Measurements from ENCODE around the gene URM1.

DNA sequence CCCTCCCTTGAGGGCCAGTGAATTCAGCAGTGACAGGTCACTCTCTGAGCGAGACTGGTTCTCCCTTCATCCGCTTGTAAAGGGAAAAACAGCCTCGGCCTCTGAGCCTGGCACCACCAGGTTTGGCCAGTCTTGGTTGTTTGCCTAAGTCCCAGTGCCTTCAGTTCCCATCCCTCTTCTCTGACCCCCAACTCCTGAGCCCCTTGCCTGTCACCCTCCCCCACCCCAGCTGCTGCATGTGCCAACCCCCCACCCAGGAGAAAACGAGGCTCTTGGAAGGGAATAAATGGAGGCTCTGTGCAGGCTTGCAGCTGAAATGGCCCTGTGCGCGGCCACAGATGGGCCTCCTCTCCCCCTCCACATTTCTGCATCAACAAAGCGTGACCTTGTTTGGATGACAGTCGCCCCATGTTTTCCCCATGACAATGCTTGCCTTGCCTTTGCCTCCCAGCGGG is 3.1 kb downstream of the URM1 start:
- TF ChIP-seq ZNF274 (IDR thresholded peaks at IDR 0.05; ENCODE audit: low read depth, low read length): no peak
- TF ChIP-seq YY1 (IDR thresholded peaks at IDR 0.05; ENCODE audit: insufficient read depth, insufficient read length): no peak

Data from NT2/D1 (cell line).